GM12878 (cell line): ENCODE results near the gene MOK. TPM values are rescaled to one million over a fixed set of nuclear protein-coding genes. Genes with fewer than 3 reads are reported as not detected.

Experiments used
- ATAC-seq: fragments of 200-7000 bp; cut with Tn5 transposase; 3 replicates; pipeline ENCODE4 v1.9.1; 2020; ENCODE audit warnings: mild to moderate bottlenecking, moderate library complexity
- BruUV-seq: library from RNA; stranded (reverse); fragments of 400-500 nt; replicated peaks from 2 replicates; lab custom pipeline; 2021; lab: Mats Ljungman, UMichigan
- CTCF ChIA-PET: fragments of 300-600 bp; sonication (Branson Sonifier 250); formaldehyde crosslinking; extraction: SDS; loops from one replicate; lab custom pipeline; 2021; ENCODE audit warnings: inconsistent platforms; lab: Yijun Ruan, JAX
- POLR2A ChIA-PET: fragments of 350-600 bp; formaldehyde crosslinking; extraction: SDS; loops from one replicate; lab custom pipeline; 2021; ENCODE audit warnings: inconsistent platforms; lab: Charles Lee
- RAD21 ChIA-PET: fragments of 300-600 bp; sonication (Branson Sonifier 250); formaldehyde crosslinking; loops from one replicate; lab custom pipeline; 2023; ENCODE audit warnings: antibody characterized with exemption; ENCODE audit not compliant: unreplicated experiment; lab: Charles Lee
- SMC1A ChIA-PET: fragments of 300-600 bp; sonication (Branson Sonifier 250); formaldehyde crosslinking; loops from one replicate; lab custom pipeline; 2023; ENCODE audit not compliant: unreplicated experiment, uncharacterized antibody; lab: Charles Lee
- DNase-seq: peaks from one replicate; pipeline ENCODE4 v3.0.0-alpha.2; 2011; ENCODE audit warnings: low read depth, low spot score
- FAIRE-seq: peaks from 3 replicates; lab custom pipeline; 2011; peaks lifted over from hg19 to GRCh38; lab: Jason Lieb, UNC
- H2AFZ ChIP-seq: 2 replicates; pipeline ENCODE4 v1.6.0; 2011; ENCODE audit warnings: low read depth, low read length, control low read depth; ENCODE audit not compliant: control insufficient read depth
- H3K27ac ChIP-seq: 2 replicates; pipeline ENCODE4 v1.5.1; 2011; ENCODE audit warnings: control low read depth; ENCODE audit not compliant: control insufficient read depth, insufficient read depth
- H3K27me3 ChIP-seq, 2 experiments: replicated peaks in 1 of 2; 2 replicates each; pipeline versions ENCODE4 v1.6.0 to v1.6.1; 2011; ENCODE audit warnings: low read length in 1 of 2; ENCODE audit not compliant: control insufficient read depth in 2 of 2, insufficient read depth in 2 of 2
- H3K36me3 ChIP-seq, 2 experiments: 2 replicates each; pipeline ENCODE4 v1.5.1; 2011; ENCODE audit warnings: low read length in 1 of 2; ENCODE audit not compliant: control insufficient read depth in 2 of 2, insufficient read depth in 2 of 2
- H3K4me1 ChIP-seq: 2 replicates; pipeline ENCODE4 v1.6.1; 2011; ENCODE audit warnings: mild to moderate bottlenecking, low read length, moderate library complexity, mixed read lengths; ENCODE audit not compliant: control insufficient read depth, insufficient read depth
- H3K4me2 ChIP-seq: 2 replicates; pipeline ENCODE4 v1.6.0; 2011; ENCODE audit warnings: control low read depth; ENCODE audit not compliant: control insufficient read depth, insufficient read depth
- H3K4me3 ChIP-seq: fragments of 200-600 bp; sonication (generic); 2 replicates; pipeline ENCODE4 v1.5.1; 2016
- H3K79me2 ChIP-seq: 2 replicates; pipeline ENCODE4 v1.6.0; 2011; ENCODE audit warnings: low read length; ENCODE audit not compliant: control insufficient read depth, insufficient read depth
- H3K9ac ChIP-seq: 2 replicates; pipeline ENCODE4 v1.8.0; 2011; ENCODE audit warnings: low read length, control low read depth, mixed read lengths; ENCODE audit not compliant: control insufficient read depth, insufficient read depth
- H3K9me3 ChIP-seq: replicated peaks from 3 replicates; pipeline ENCODE4 v1.5.1; 2011; ENCODE audit warnings: mild to moderate bottlenecking, low read length; ENCODE audit not compliant: control insufficient read depth, insufficient read depth
- H4K20me1 ChIP-seq: 2 replicates; pipeline ENCODE4 v1.6.0; 2011; ENCODE audit not compliant: control insufficient read depth, insufficient read depth
- CBX3 ChIP-seq: fragments of 200-600 bp; sonication (generic); IDR thresholded peaks from 2 replicates; pipeline ENCODE4 v1.6.1; 2016; ENCODE audit warnings: low read depth, borderline replicate concordance
- EGR1 ChIP-seq, 2 experiments: IDR thresholded peaks; 1 replicate in 1 of 2; 2 replicates in 1 of 2; pipeline ENCODE4 v1.6.1; 2011 to 2012; ENCODE audit warnings: low read depth in 2 of 2, low read length in 2 of 2, borderline replicate concordance in 1 of 2, mild to moderate bottlenecking in 1 of 2, moderate library complexity in 1 of 2
- ESRRA ChIP-seq: IDR thresholded peaks from 2 replicates; pipeline ENCODE4 v1.6.1; 2012; ENCODE audit warnings: mild to moderate bottlenecking, low read length, improper control_type of control experiment
- LARP7 ChIP-seq: fragments of 450-650 bp; IDR thresholded peaks from 2 replicates; pipeline ENCODE4 v1.6.1; 2017; ENCODE audit warnings: mild to moderate bottlenecking
- MYB ChIP-seq: fragments of 150-350 bp; IDR thresholded peaks from 2 replicates; pipeline ENCODE4 v1.6.1; 2014; ENCODE audit warnings: mild to moderate bottlenecking, low read depth, low read length, borderline replicate concordance
- PML ChIP-seq: IDR thresholded peaks from 2 replicates; pipeline ENCODE4 v1.6.1; 2012; ENCODE audit warnings: low read length, inconsistent platforms
- POLR2A ChIP-seq: IDR thresholded peaks from 2 replicates; pipeline ENCODE4 v1.6.1; 2011; ENCODE audit warnings: low read depth, mild to moderate bottlenecking, low read length
- RAD51 ChIP-seq: fragments of 450-650 bp; IDR thresholded peaks from 2 replicates; pipeline ENCODE4 v1.6.1; 2016; ENCODE audit warnings: moderate library complexity, mild to moderate bottlenecking, inconsistent platforms
- SIN3A ChIP-seq: IDR thresholded peaks from 2 replicates; pipeline ENCODE4 v1.6.1; 2012; ENCODE audit warnings: low read depth, low read length, improper control_type of control experiment
- TARDBP ChIP-seq: IDR thresholded peaks from 2 replicates; pipeline ENCODE4 v1.6.1; 2016; ENCODE audit warnings: borderline replicate concordance
- TCF3 ChIP-seq: IDR thresholded peaks from 2 replicates; pipeline ENCODE4 v1.6.1; 2012; ENCODE audit warnings: low read depth, mild to moderate bottlenecking, low read length, borderline replicate concordance; ENCODE audit not compliant: insufficient read depth
- WGBS: methylation state at CpG from one replicate; pipeline ENCODE4 v1.1.6; 2016; ENCODE audit warnings: low lambda C conversion rate; ENCODE audit not compliant: insufficient replicate concordance, insufficient coverage; ENCODE audit errors: missing lambda C conversion rate; 5-methylcytosine and 5-hydroxymethylcytosine counted together
- in situ Hi-C: fragments of 300-500 bp; cut with MboI; formaldehyde crosslinking; loops from 9 replicates; pipeline ENCODE4 v1.14.3; 2018; ENCODE audit warnings: mixed read lengths
- intact Hi-C: fragments of 100-400 bp; cut with micrococcal nuclease; formaldehyde crosslinking; loops from one replicate; pipeline ENCODE4 v1.14.2; 2022; ENCODE audit not compliant: unreplicated experiment
- polyA plus RNA-seq, 11 experiments: library from polyadenylated mRNA; depleted of rRNA in 4 of 11; unstranded in 6 of 11; stranded (reverse) in 5 of 11; fragments of >200 nt; fragmentation: Nextera tagmentation in 4 of 11; fragmentation: Illumina TruSeq in 1 of 11; extraction: Ambion mirVana in 4 of 11; extraction: Trizol in 1 of 11; gene quantifications; 1 replicate in 1 of 11; 2 replicates in 10 of 11; pipeline versions ENCODE4 v1.2.1 to v1.2.3, GENCODE V29; 2011 to 2016; ENCODE audit warnings: inconsistent platforms in 2 of 11, missing spikeins in 2 of 11, low read depth in 1 of 11
- total RNA-seq, 4 experiments: library from RNA; depleted of rRNA in 3 of 4; stranded (reverse); fragments of >200 nt in 3 of 4; fragmentation: Illumina TruSeq in 1 of 4; extraction: Trizol in 1 of 4; gene quantifications; 2 replicates each; pipeline versions ENCODE4 v1.2.1 to v1.2.3, GENCODE V29; 2013 to 2021

MOK gene
- total and polyA plus RNA-seq, 10 of the 15 experiments (the other 5 are each of a cell fraction or from before 2014, with no cell fraction given), result 0.10 to 3.0 (median 1.4) TPM

- RAD21 ChIA-PET, result no interaction called here
- Histone ChIP-seq H4K20me1 (no peaks in the 10 kb centered on the region; the same call in 1 of the 2 replicates), H3K4me3 (no peak overlapping the region), H3K36me3 (peaks cover 6 to 17% of the 10 kb centered on the region in 2 experiments), H2AFZ (no peak overlapping the region), H3K79me2 (peaks cover 13% of the 10 kb centered on the region), H3K27ac (peak overlapping the region; percentile 6; the same call in 1 of the 2 replicates), H3K27me3 (no peaks in the 10 kb centered on the region), H3K4me2 (peak overlapping the region; percentile 22; the same call in 1 of the 2 replicates), H3K9me3 (no peaks in the 10 kb centered on the region; the same call in 2 of the 3 replicates), H3K9ac (no peak overlapping the region), H3K4me1 (peaks cover 15% of the 10 kb centered on the region)
- ATAC-seq (no peak), DNase-seq (no peak), FAIRE-seq (no peak)
- WGBS, result 62% methylated on average over 4 of the region's 4 CpGs
- intact Hi-C loops (no loop called here), in situ Hi-C loops (no loop called here)
- BruUV-seq, result no TSS peak
- SMC1A ChIA-PET, result interaction anchor here (0.7 to 0.9 kb wide), 2 partner anchors 13 to 120 kb away, joined by 3 read pairs; no protein-coding TSS in a partner anchor
- TF ChIP-seq RAD51 (no peak), CBX3 (no peak), TCF3 (no peak), PML (no peak), ESRRA (no peak), EGR1 (IDR thresholded peaks at IDR 0.05; ENCODE audit: borderline replicate concordance in 1 of 2, low read depth in 2 of 2, low read length in 2 of 2) (no peak), POLR2A (no peak), LARP7 (no peak), MYB (no peak), TARDBP (no peak), SIN3A (no peak)
- POLR2A ChIA-PET, result no interaction called here
- CTCF ChIA-PET, result no interaction called here
These were observed 110.1 kb downstream of the MOK start for GRCh38 chr14:102194856-102195255.
